Measurements from ENCODE around the gene PTPN7. TPM values are rescaled to one million over a fixed set of nuclear protein-coding genes. Genes with fewer than 3 reads are reported as not detected.

The PTPN7 gene
- total and polyA plus RNA-seq, 2 of the 13 experiments (the other 11 are each of a cell fraction or from before 2014, with no cell fraction given), result not detected

GRCh38 chr1:202189001-202189790, 28.8 kb upstream of the PTPN7 start (continued):
- TF ChIP-seq ZNF281 (CRISPR knock-in tag; IDR thresholded peaks at IDR 0.05; ENCODE audit: borderline replicate concordance) (no peak), IKZF5 (CRISPR knock-in tag; IDR thresholded peaks at IDR 0.05) (no peak), MZF1 (CRISPR knock-in tag; IDR thresholded peaks at IDR 0.05; ENCODE audit: borderline replicate concordance) (no peak), MYPOP (CRISPR knock-in tag; IDR thresholded peaks at IDR 0.05) (peak; percentile 21; the same call in 1 of the 2 replicates), DMTF1 (CRISPR knock-in tag; IDR thresholded peaks at IDR 0.05) (no peak), ZNF850 (CRISPR knock-in tag; conservative IDR thresholded peaks at IDR 0.05) (no peak), ZNF367 (CRISPR knock-in tag; IDR thresholded peaks at IDR 0.05; ENCODE audit: borderline replicate concordance) (no peak), FOXM1 (CRISPR knock-in tag; IDR thresholded peaks at IDR 0.05) (no peak), ZNF431 (CRISPR knock-in tag; IDR thresholded peaks at IDR 0.05; ENCODE audit: borderline replicate concordance, low read depth) (no peak), ZNF468 (CRISPR knock-in tag; IDR thresholded peaks at IDR 0.05) (no peak), ZNF138 (CRISPR knock-in tag; IDR thresholded peaks at IDR 0.05; ENCODE audit: low read depth) (no peak), SNAPC5 (CRISPR knock-in tag; IDR thresholded peaks at IDR 0.05; ENCODE audit: borderline replicate concordance) (no peak), ZNF335 (CRISPR knock-in tag; IDR thresholded peaks at IDR 0.05) (no peak), GATAD2A (CRISPR knock-in tag; IDR thresholded peaks at IDR 0.05) (no peak), THAP11 (CRISPR knock-in tag; IDR thresholded peaks at IDR 0.05) (no peak), ZNF691 (CRISPR knock-in tag; IDR thresholded peaks at IDR 0.05; ENCODE audit: borderline replicate concordance, low read depth) (no peak)
- TF ChIP-seq, protein P1, sequence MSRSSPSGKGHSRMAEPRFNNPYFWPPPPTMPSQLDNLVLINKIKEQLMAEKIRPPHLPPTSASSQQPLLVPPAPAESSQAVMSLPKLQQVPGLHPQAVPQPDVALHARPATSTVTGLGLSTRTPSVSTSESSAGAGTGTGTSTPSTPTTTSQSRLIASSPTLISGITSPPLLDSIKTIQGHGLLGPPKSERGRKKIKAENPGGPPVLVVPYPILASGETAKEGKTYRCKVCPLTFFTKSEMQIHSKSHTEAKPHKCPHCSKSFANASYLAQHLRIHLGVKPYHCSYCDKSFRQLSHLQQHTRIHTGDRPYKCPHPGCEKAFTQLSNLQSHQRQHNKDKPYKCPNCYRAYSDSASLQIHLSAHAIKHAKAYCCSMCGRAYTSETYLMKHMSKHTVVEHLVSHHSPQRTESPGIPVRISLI (CRISPR knock-in tag; IDR thresholded peaks at IDR 0.05; ENCODE audit: borderline replicate concordance), result no peak
- TF ChIP-seq, protein P2, sequence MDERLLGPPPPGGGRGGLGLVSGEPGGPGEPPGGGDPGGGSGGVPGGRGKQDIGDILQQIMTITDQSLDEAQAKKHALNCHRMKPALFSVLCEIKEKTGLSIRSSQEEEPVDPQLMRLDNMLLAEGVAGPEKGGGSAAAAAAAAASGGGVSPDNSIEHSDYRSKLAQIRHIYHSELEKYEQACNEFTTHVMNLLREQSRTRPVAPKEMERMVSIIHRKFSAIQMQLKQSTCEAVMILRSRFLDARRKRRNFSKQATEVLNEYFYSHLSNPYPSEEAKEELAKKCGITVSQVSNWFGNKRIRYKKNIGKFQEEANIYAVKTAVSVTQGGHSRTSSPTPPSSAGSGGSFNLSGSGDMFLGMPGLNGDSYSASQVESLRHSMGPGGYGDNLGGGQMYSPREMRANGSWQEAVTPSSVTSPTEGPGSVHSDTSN (CRISPR knock-in tag; IDR thresholded peaks at IDR 0.05), result no peak
